Astrocyte (in vitro differentiated cells and primary cell): Measurements from ENCODE around the gene COL6A5. TPM values are rescaled to one million over a fixed set of nuclear protein-coding genes. Genes with fewer than 3 reads are reported as not detected.

Experiments
- DNase-seq: peaks from one replicate; pipeline ENCODE4 v3.0.0-alpha.2; 2010; ENCODE audit warnings: low read depth
- FAIRE-seq: peaks from 2 replicates; lab custom pipeline; 2011; peaks lifted over from hg19 to GRCh38; lab: Jason Lieb, UNC
- H2AFZ ChIP-seq: 2 replicates; pipeline ENCODE4 v1.6.0; 2012; ENCODE audit warnings: low read depth, low read length, inconsistent platforms
- H3K27ac ChIP-seq: 2 replicates; pipeline ENCODE4 v1.5.1; 2011; ENCODE audit warnings: low read depth, low read length, inconsistent platforms
- H3K27me3 ChIP-seq: 2 replicates; pipeline ENCODE4 v1.6.0; 2011; ENCODE audit warnings: low read length, inconsistent platforms; ENCODE audit not compliant: insufficient read depth
- H3K36me3 ChIP-seq: 2 replicates; pipeline ENCODE4 v1.5.1; 2011; ENCODE audit warnings: low read length, inconsistent platforms; ENCODE audit not compliant: insufficient read depth
- H3K4me1 ChIP-seq: 2 replicates; pipeline ENCODE4 v1.5.1; 2011; ENCODE audit warnings: low read length, inconsistent platforms; ENCODE audit not compliant: insufficient read depth
- H3K4me2 ChIP-seq: 2 replicates; pipeline ENCODE4 v1.6.0; 2012; ENCODE audit warnings: low read length, inconsistent platforms
- H3K4me3 ChIP-seq: 2 replicates; pipeline ENCODE4 v1.5.1; 2011; ENCODE audit warnings: low read depth, mild to moderate bottlenecking, low read length, inconsistent platforms; ENCODE audit not compliant: insufficient read depth
- H3K79me2 ChIP-seq: 2 replicates; pipeline ENCODE4 v1.6.0; 2012; ENCODE audit warnings: mild to moderate bottlenecking, low read length, inconsistent platforms; ENCODE audit not compliant: insufficient read depth
- H3K9ac ChIP-seq: 2 replicates; pipeline ENCODE4 v1.6.0; 2012; ENCODE audit warnings: mild to moderate bottlenecking, low read length, inconsistent platforms
- H3K9me3 ChIP-seq: 2 replicates; pipeline ENCODE4 v1.5.1; 2012; ENCODE audit warnings: low read depth, mild to moderate bottlenecking, low read length, inconsistent platforms; ENCODE audit not compliant: insufficient read depth
- H4K20me1 ChIP-seq: 2 replicates; pipeline ENCODE4 v1.6.0; 2012; ENCODE audit warnings: low read length, inconsistent platforms; ENCODE audit not compliant: insufficient read depth
- H3K27ac Mint-ChIP-seq: one replicate; pipeline ENCODE4 v1.8.0; 2021; ENCODE audit warnings: mild to moderate bottlenecking, mixed read lengths; ENCODE audit not compliant: unreplicated experiment
- H3K27me3 Mint-ChIP-seq: one replicate; pipeline ENCODE4 v1.8.0; 2021; ENCODE audit warnings: low read depth, mixed read lengths; ENCODE audit not compliant: unreplicated experiment
- H3K36me3 Mint-ChIP-seq: one replicate; pipeline ENCODE4 v1.8.0; 2021; ENCODE audit warnings: low read depth, mixed read lengths; ENCODE audit not compliant: unreplicated experiment
- H3K4me1 Mint-ChIP-seq: one replicate; pipeline ENCODE4 v1.8.0; 2021; ENCODE audit warnings: low read depth, mixed read lengths; ENCODE audit not compliant: unreplicated experiment
- H3K4me3 Mint-ChIP-seq: one replicate; pipeline ENCODE4 v1.8.0; 2021; ENCODE audit warnings: mild to moderate bottlenecking, moderate library complexity, mixed read lengths; ENCODE audit not compliant: unreplicated experiment
- H3K9me3 Mint-ChIP-seq: one replicate; pipeline ENCODE4 v1.8.0; 2021; ENCODE audit warnings: mild to moderate bottlenecking, mixed read lengths; ENCODE audit not compliant: unreplicated experiment
- EZH2 ChIP-seq: IDR thresholded peaks from 2 replicates; pipeline ENCODE4 v1.6.1; 2012; ENCODE audit warnings: mild to moderate bottlenecking, low read length, inconsistent platforms; ENCODE audit not compliant: insufficient read depth
- total RNA-seq: library from RNA; stranded (reverse); gene quantifications from 2 replicates; pipeline ENCODE4 v1.2.1, GENCODE V29; 2021
- TF ChIP-seq, protein P1 (sequence below): IDR thresholded peaks from 2 replicates; pipeline ENCODE4 v1.5.1; 2011; ENCODE audit warnings: low read depth, mild to moderate bottlenecking, inconsistent platforms, low read length, moderate library complexity; ENCODE audit not compliant: insufficient read depth

The COL6A5 gene
- total RNA-seq, 1 donor from 2014 or later = 0.02 TPM

DNA sequence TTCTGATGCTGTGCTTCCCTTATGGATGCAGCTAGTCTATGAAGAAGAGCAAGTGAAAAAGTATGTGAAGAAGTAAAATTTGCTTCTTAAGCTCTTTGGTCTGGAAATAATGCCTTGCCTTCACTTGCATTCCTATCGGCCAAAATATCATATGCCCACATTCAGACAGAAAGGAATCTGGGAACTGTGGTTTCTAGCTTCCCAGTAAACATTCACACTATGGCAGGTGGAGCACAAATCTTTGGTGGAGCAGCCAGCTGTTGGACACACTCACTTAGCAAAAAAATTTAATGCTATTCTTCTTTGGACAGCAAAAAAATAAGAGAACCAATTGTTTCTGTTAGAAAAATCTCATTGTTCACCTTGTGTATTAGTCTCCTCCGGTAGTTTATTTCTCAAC is 159.2 kb downstream of the COL6A5 start:
- Histone ChIP-seq H3K4me3 (no peak overlapping the region), H3K27ac (no peak overlapping the region), H2AFZ (no peak overlapping the region), H3K4me1 (no peaks in the 10 kb centered on the region), H3K36me3 (no peaks in the 10 kb centered on the region), H3K27me3 (no peaks in the 10 kb centered on the region), H3K9ac (no peak overlapping the region), H3K9me3 (no peaks in the 10 kb centered on the region), H3K79me2 (no peaks in the 10 kb centered on the region), H3K4me2 (no peak overlapping the region), H4K20me1 (no peaks in the 10 kb centered on the region)
- Mint-ChIP-seq H3K9me3 (no peaks in the 10 kb centered on the region), H3K27ac (no peak overlapping the region), H3K27me3 (peaks cover 12% of the 10 kb centered on the region), H3K4me3 (no peak overlapping the region), H3K36me3 (no peaks in the 10 kb centered on the region), H3K4me1 (peaks cover 5% of the 10 kb centered on the region)
- no peak for DNase-seq
- TF ChIP-seq, protein P1, sequence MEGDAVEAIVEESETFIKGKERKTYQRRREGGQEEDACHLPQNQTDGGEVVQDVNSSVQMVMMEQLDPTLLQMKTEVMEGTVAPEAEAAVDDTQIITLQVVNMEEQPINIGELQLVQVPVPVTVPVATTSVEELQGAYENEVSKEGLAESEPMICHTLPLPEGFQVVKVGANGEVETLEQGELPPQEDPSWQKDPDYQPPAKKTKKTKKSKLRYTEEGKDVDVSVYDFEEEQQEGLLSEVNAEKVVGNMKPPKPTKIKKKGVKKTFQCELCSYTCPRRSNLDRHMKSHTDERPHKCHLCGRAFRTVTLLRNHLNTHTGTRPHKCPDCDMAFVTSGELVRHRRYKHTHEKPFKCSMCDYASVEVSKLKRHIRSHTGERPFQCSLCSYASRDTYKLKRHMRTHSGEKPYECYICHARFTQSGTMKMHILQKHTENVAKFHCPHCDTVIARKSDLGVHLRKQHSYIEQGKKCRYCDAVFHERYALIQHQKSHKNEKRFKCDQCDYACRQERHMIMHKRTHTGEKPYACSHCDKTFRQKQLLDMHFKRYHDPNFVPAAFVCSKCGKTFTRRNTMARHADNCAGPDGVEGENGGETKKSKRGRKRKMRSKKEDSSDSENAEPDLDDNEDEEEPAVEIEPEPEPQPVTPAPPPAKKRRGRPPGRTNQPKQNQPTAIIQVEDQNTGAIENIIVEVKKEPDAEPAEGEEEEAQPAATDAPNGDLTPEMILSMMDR = no peak
- TF ChIP-seq EZH2 = no peak
- no peak for FAIRE-seq

DNA sequence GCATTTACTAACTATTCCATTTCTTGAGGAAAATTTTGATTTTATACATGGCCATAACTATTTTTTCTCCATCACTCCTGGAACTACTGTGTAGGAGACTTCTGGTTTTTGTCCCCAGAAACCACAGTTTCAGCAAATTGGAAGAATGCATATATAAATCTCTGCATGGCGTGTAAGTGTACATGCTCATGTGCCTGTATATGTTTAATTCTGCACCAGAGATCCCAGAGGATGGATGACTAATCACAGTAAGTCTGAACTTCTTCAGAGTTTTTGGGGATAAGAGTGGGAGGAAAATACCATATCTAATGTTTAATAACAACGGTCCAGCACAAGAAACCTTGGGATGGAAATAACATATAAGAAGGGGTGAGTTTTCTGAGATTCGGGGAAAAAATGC is 160.6 kb downstream of the COL6A5 start:
- TF ChIP-seq, protein P1 = no peak
- TF ChIP-seq EZH2 = no peak
- no peak overlapping the region for H3K4me2 ChIP-seq
- no peak for DNase-seq
- H3K9ac ChIP-seq = no peak overlapping the region
- Mint-ChIP-seq H3K4me3 (no peak overlapping the region), H3K9me3 (no peaks in the 10 kb centered on the region), H3K27me3 (peaks cover 16% of the 10 kb centered on the region), H3K4me1 (peaks cover 5% of the 10 kb centered on the region), H3K36me3 (no peaks in the 10 kb centered on the region), H3K27ac (no peak overlapping the region)
- no peak overlapping the region for H3K4me3 ChIP-seq
- H3K9me3 ChIP-seq = no peaks in the 10 kb centered on the region
- no peak overlapping the region for H3K27ac ChIP-seq
- FAIRE-seq = no peak
- H3K36me3 ChIP-seq = no peaks in the 10 kb centered on the region
- H3K27me3 ChIP-seq = no peaks in the 10 kb centered on the region
- no peak overlapping the region for H2AFZ ChIP-seq
- no peaks in the 10 kb centered on the region for H4K20me1 ChIP-seq
- H3K4me1 ChIP-seq = no peaks in the 10 kb centered on the region
- no peaks in the 10 kb centered on the region for H3K79me2 ChIP-seq

DNA sequence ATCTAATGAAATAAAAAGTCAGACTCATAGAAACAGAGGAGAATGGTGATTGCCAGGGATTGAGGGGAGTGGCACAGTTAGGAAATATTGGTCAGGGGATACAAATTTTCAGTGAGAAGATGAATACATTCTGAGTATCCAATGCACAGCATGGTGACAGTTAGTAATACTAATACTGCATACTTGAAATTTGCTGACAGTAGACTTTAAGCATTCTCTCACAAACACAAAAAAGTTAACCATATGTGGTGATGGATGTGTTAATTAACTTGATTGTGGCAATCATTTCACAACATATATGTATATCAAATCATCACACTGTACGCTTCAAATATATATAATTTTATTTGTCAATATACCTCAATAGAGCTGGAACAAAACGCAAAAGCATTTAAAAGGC is 162.3 kb downstream of the COL6A5 start:
- Histone ChIP-seq H3K27ac (no peak overlapping the region), H3K9me3 (no peaks in the 10 kb centered on the region), H3K9ac (no peak overlapping the region), H4K20me1 (no peaks in the 10 kb centered on the region), H3K4me2 (no peak overlapping the region), H3K36me3 (no peaks in the 10 kb centered on the region), H3K79me2 (no peaks in the 10 kb centered on the region), H2AFZ (no peak overlapping the region), H3K27me3 (no peaks in the 10 kb centered on the region), H3K4me3 (no peak overlapping the region), H3K4me1 (no peaks in the 10 kb centered on the region)
- Mint-ChIP-seq H3K36me3 (no peaks in the 10 kb centered on the region), H3K4me3 (no peak overlapping the region), H3K27ac (no peak overlapping the region), H3K9me3 (no peaks in the 10 kb centered on the region), H3K4me1 (peaks cover 5% of the 10 kb centered on the region), H3K27me3 (peaks cover 20% of the 10 kb centered on the region)
- no peak for DNase-seq
- no peak for TF ChIP-seq EZH2
- TF ChIP-seq, protein P1 = no peak
- no peak for FAIRE-seq
